Adrenal gland (tissue), 5 donors: ENCODE results near the gene SLAMF8.

Experiments used
- POLR2A ChIP-seq, 2 donors: fragments of 450-650 bp; IDR thresholded peaks; one replicate each; pipeline ENCODE4 v1.6.1; 2017; ENCODE audit warnings: antibody characterized with exemption in 2 of 2, mild to moderate bottlenecking in 2 of 2, moderate library complexity in 1 of 2
- TF ChIP-seq, protein P1 (sequence below), 6 experiments: fragments of 450-650 bp in 4 of 6; fragments of 200-600 bp in 2 of 6; sonication (generic) in 1 of 6; IDR thresholded peaks; 1 replicate in 5 of 6; 2 replicates in 1 of 6; pipeline versions ENCODE4 v1.5.1 to v1.8.0; 2016 to 2021; ENCODE audit warnings: antibody characterized with exemption in 6 of 6, mild to moderate bottlenecking in 2 of 6, moderate library complexity in 1 of 6
- donor health status: DM: no; HTN: no; CAD: no.

DNA sequence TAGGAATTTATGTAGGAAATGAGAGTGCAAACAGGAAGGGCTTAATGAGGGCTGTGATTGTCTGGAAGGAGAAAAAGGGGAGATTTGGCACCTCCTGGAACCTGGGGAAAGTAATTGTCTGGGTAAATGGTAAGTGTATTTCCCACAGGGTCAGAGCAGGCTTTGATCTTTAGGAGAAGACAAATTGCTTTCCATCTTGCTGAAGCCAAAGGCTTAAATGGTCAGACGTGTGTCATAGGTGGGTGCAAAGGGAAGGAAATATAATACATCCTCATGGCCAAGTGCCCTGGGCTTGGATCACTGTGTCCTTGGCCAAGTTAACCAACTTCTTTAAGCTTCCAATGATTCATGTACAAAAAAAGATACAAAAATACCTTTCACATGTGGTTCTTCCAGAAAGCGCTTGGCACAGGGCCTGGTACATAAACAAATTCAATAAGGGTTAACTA lies 47.2 kb upstream of the SLAMF8 start:
- TF ChIP-seq, protein P1, sequence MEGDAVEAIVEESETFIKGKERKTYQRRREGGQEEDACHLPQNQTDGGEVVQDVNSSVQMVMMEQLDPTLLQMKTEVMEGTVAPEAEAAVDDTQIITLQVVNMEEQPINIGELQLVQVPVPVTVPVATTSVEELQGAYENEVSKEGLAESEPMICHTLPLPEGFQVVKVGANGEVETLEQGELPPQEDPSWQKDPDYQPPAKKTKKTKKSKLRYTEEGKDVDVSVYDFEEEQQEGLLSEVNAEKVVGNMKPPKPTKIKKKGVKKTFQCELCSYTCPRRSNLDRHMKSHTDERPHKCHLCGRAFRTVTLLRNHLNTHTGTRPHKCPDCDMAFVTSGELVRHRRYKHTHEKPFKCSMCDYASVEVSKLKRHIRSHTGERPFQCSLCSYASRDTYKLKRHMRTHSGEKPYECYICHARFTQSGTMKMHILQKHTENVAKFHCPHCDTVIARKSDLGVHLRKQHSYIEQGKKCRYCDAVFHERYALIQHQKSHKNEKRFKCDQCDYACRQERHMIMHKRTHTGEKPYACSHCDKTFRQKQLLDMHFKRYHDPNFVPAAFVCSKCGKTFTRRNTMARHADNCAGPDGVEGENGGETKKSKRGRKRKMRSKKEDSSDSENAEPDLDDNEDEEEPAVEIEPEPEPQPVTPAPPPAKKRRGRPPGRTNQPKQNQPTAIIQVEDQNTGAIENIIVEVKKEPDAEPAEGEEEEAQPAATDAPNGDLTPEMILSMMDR (IDR thresholded peaks at IDR 0.05) = no peak
- no peak for TF ChIP-seq POLR2A (IDR thresholded peaks at IDR 0.05)
